ENCODE measurements around the gene GNG3. TPM values are rescaled to one million over a fixed set of nuclear protein-coding genes. Genes with fewer than 3 reads are reported as not detected.

GNG3 gene
- total and polyA plus RNA-seq, 2 of the 8 experiments (the other 6 are each of a cell fraction or from before 2014, with no cell fraction given): 4.9 to 12.1 TPM

DNA sequence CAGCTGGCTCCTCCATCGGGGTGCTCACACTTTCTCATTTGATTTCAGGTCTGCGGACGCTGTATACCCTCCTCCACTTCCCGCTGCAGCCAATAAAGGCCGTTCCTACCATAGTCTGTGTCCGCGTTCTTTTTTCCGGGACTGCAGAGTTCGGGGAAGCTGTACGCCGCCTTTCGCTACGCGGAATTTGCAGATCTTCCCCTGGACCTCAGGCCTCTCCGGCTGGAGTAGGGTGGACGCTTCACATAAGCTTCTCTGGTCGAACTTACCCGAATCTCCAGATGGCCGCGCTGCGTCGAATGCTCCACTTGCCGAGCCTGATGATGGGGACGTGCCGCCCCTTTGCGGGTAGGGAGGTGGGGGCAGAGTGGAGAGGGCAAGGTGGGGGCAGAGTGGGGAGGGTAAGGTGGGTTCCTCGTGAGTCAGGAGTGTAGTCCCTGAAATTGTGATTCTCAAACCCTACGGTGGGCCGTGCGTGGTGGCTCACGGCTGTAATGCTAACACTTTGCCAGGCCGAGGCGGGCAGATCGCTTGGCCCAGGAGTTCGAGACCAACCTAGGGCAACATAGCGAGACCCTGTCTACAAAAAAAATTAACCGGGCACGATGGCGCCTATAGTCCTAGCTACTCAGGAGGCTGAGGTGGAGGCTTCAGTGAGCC lies 41.7 kb upstream of the GNG3 start (continued):
- no peak for TF ChIP-seq EGR1 (IDR thresholded peaks at IDR 0.05; ENCODE audit: borderline replicate concordance, low read depth, low read length)
- TF ChIP-seq SIX5 (IDR thresholded peaks at IDR 0.05; ENCODE audit: low read depth, low read length): no peak
- no peak for TF ChIP-seq SP2 (IDR thresholded peaks at IDR 0.05; ENCODE audit: low read length)
- TF ChIP-seq SAP30 (IDR thresholded peaks at IDR 0.05; ENCODE audit: insufficient read depth, insufficient replicate concordance, low read length): peak; percentile 56
- TF ChIP-seq POU5F1 (IDR thresholded peaks at IDR 0.05; ENCODE audit: low read depth, low read length): no peak
- TF ChIP-seq TAF7 (optimal IDR thresholded peaks at IDR 0.05; ENCODE audit: borderline replicate concordance, low read depth, low read length): peak; percentile 14
